H1 (cell line): Measurements from ENCODE around the gene LCA5L. TPM values are rescaled to one million over a fixed set of nuclear protein-coding genes. Genes with fewer than 3 reads are reported as not detected.
"Not testable (repeated sequence)": the region's sequence is repeated elsewhere in the genome, so short reads cannot be mapped to it uniquely, and the experiment has no call there.

Source experiments
- CTCF ChIA-PET: fragments of 300-600 bp; sonication (Branson Sonifier 250); formaldehyde crosslinking; loops from one replicate; lab custom pipeline; 2021; ENCODE audit not compliant: partially characterized antibody; lab: Charles Lee
- POLR2A ChIA-PET: fragments of 300-600 bp; sonication (Branson Sonifier 250); formaldehyde crosslinking; loops from one replicate; lab custom pipeline; 2021; ENCODE audit warnings: inconsistent platforms; ENCODE audit not compliant: partially characterized antibody; lab: Charles Lee
- DNase-seq, 2 experiments: peaks; one replicate each; pipeline versions ENCODE4 v3.0.0 to v3.0.0-alpha.2; 2010 to 2022; ENCODE audit warnings: low spot score in 2 of 2, low read depth in 1 of 2, mixed read lengths in 1 of 2
- FAIRE-seq: peaks from 2 replicates; lab custom pipeline; 2011; peaks lifted over from hg19 to GRCh38; lab: Jason Lieb, UNC
- H2AFZ ChIP-seq: 2 replicates; pipeline ENCODE4 v1.8.1; 2012; ENCODE audit warnings: low read length, inconsistent platforms
- H2AK5ac ChIP-seq: 2 replicates; pipeline ENCODE4 v1.6.1; 2013; ENCODE audit warnings: low read depth, low read length
- H2BK120ac ChIP-seq: replicated peaks from 2 replicates; pipeline ENCODE3; 2013; ENCODE audit warnings: low read depth, low read length, inconsistent platforms
- H2BK12ac ChIP-seq: 2 replicates; pipeline ENCODE4 v1.6.1; 2013; ENCODE audit warnings: low read depth, low read length
- H2BK15ac ChIP-seq: 2 replicates; pipeline ENCODE4 v1.6.1; 2013; ENCODE audit warnings: low read length
- H2BK20ac ChIP-seq: 2 replicates; pipeline ENCODE4 v1.6.1; 2013; ENCODE audit warnings: low read length
- H2BK5ac ChIP-seq: 2 replicates; pipeline ENCODE4 v1.6.1; 2013; ENCODE audit warnings: low read depth, low read length
- H3K14ac ChIP-seq: 2 replicates; pipeline ENCODE4 v1.6.1; 2013; ENCODE audit warnings: inconsistent platforms; ENCODE audit not compliant: insufficient read length
- H3K18ac ChIP-seq: 2 replicates; pipeline ENCODE4 v1.6.1; 2013; ENCODE audit warnings: low read length; ENCODE audit errors: extremely low read depth
- H3K23ac ChIP-seq: 2 replicates; pipeline ENCODE4 v1.6.1; 2013; ENCODE audit warnings: inconsistent platforms; ENCODE audit not compliant: insufficient read length
- H3K23me2 ChIP-seq: 2 replicates; pipeline ENCODE4 v1.6.1; 2013; ENCODE audit warnings: low read depth, low read length
- H3K27ac ChIP-seq: 2 replicates; pipeline ENCODE4 v1.6.1; 2011; ENCODE audit warnings: low read depth, low read length, inconsistent platforms
- H3K27me3 ChIP-seq, 4 experiments: replicated peaks in 1 of 4; 1 replicate in 1 of 4; 2 replicates in 3 of 4; pipeline versions ENCODE4 v1.6.1 to v1.8.1; 2011 to 2013; ENCODE audit warnings: low read length in 3 of 4, mild to moderate bottlenecking in 3 of 4, inconsistent platforms in 2 of 4, mixed read lengths in 2 of 4, moderate library complexity in 1 of 4; ENCODE audit not compliant: control insufficient read depth in 3 of 4, insufficient read depth in 3 of 4; ENCODE audit errors: extremely low read depth in 1 of 4
- H3K36me3 ChIP-seq, 4 experiments: 2 replicates each; pipeline versions ENCODE4 v1.6.1 to v1.8.1; 2011 to 2013; ENCODE audit warnings: mild to moderate bottlenecking in 4 of 4, low read length in 3 of 4, moderate library complexity in 2 of 4, control low read depth in 1 of 4, inconsistent platforms in 1 of 4; ENCODE audit not compliant: insufficient read depth in 4 of 4, control insufficient read depth in 2 of 4
- H3K4ac ChIP-seq: replicated peaks from 2 replicates; pipeline ENCODE3; 2013; ENCODE audit warnings: low read length, low read depth, mixed read lengths, inconsistent platforms; ENCODE audit not compliant: insufficient read length
- H3K4me1 ChIP-seq, 4 experiments: replicated peaks in 1 of 4; 1 replicate in 1 of 4; 2 replicates in 3 of 4; pipeline versions ENCODE4 v1.6.1 to v1.8.1; 2011 to 2013; ENCODE audit warnings: low read length in 3 of 4, inconsistent platforms in 2 of 4, mixed read lengths in 1 of 4; ENCODE audit not compliant: insufficient read depth in 4 of 4, control insufficient read depth in 3 of 4
- H3K4me2 ChIP-seq, 2 experiments: 2 replicates each; pipeline versions ENCODE4 v1.6.1 to v1.8.1; 2011 to 2013; ENCODE audit warnings: low read depth in 2 of 2, low read length in 2 of 2, control low read depth in 1 of 2, inconsistent platforms in 1 of 2, mild to moderate bottlenecking in 1 of 2; ENCODE audit not compliant: insufficient read depth in 1 of 2
- H3K4me3 ChIP-seq, 4 experiments: fragments of 200-600, 300-600 bp in 1 of 4; sonication (generic), shearing (Covaris generic), sonication (Bioruptor Twin) in 1 of 4; 2 replicates each; pipeline versions ENCODE4 v1.5.1 to v1.8.1; 2011 to 2016; ENCODE audit warnings: low read length in 4 of 4, low read depth in 3 of 4, control low read depth in 2 of 4, inconsistent platforms in 2 of 4, mild to moderate bottlenecking in 2 of 4, mixed read lengths in 1 of 4, moderate library complexity in 1 of 4; ENCODE audit not compliant: insufficient read depth in 2 of 4; ENCODE audit errors: extremely low read depth in 1 of 4
- H3K56ac ChIP-seq: replicated peaks from 2 replicates; pipeline ENCODE3; 2013; ENCODE audit warnings: low read depth, mild to moderate bottlenecking, mixed read lengths, low read length, inconsistent platforms; ENCODE audit not compliant: insufficient read length
- H3K79me1 ChIP-seq: 2 replicates; pipeline ENCODE4 v1.6.1; 2013; ENCODE audit warnings: low read depth, low read length, control low read depth
- H3K79me2 ChIP-seq, 2 experiments: 2 replicates each; pipeline versions ENCODE4 v1.6.1 to v1.8.1; 2012 to 2013; ENCODE audit warnings: low read length in 2 of 2, mild to moderate bottlenecking in 2 of 2, inconsistent platforms in 1 of 2; ENCODE audit not compliant: insufficient read depth in 2 of 2, control insufficient read depth in 1 of 2
- H3K9ac ChIP-seq, 4 experiments: replicated peaks in 1 of 4; 1 replicate in 1 of 4; 2 replicates in 3 of 4; pipeline versions ENCODE4 v1.6.1 to v1.8.1; 2011 to 2013; ENCODE audit warnings: low read depth in 3 of 4, low read length in 3 of 4, control low read depth in 2 of 4, mild to moderate bottlenecking in 2 of 4, moderate library complexity in 2 of 4, inconsistent platforms in 1 of 4; ENCODE audit errors: extremely low read depth in 1 of 4
- H3K9me3 ChIP-seq, 2 experiments: 2 replicates each; pipeline versions ENCODE4 v1.6.1 to v1.8.1; 2012 to 2013; ENCODE audit warnings: mild to moderate bottlenecking in 2 of 2, moderate library complexity in 2 of 2, control low read depth in 1 of 2, inconsistent platforms in 1 of 2, low read depth in 1 of 2, low read length in 1 of 2, mixed read lengths in 1 of 2; ENCODE audit not compliant: insufficient read depth in 2 of 2
- H4K20me1 ChIP-seq, 2 experiments: replicated peaks in 1 of 2; 2 replicates each; pipeline versions ENCODE3 to v1.8.1; 2011 to 2013; ENCODE audit warnings: inconsistent platforms in 2 of 2, low read length in 2 of 2, mild to moderate bottlenecking in 1 of 2; ENCODE audit not compliant: insufficient read depth in 2 of 2, control insufficient read depth in 1 of 2
- H4K5ac ChIP-seq: 2 replicates; pipeline ENCODE4 v1.6.1; 2013; ENCODE audit warnings: low read length, low read depth, mixed read lengths, inconsistent platforms; ENCODE audit not compliant: insufficient read length
- H4K8ac ChIP-seq: 2 replicates; pipeline ENCODE4 v1.8.0; 2013; ENCODE audit warnings: mild to moderate bottlenecking, moderate library complexity, low read length, inconsistent platforms; ENCODE audit not compliant: insufficient read depth; ENCODE audit errors: extremely low read depth
- H4K91ac ChIP-seq: replicated peaks from 2 replicates; pipeline ENCODE3; 2013; ENCODE audit warnings: low read length, mixed read lengths, inconsistent platforms; ENCODE audit not compliant: insufficient read length
- WGBS, 2 experiments: shearing (Covaris generic) in 1 of 2; methylation state at CpG; one replicate each; pipeline versions ENCODE4 v1.1.6 to v1.1.7; 2013 to 2015; ENCODE audit warnings: low lambda C conversion rate in 2 of 2, mixed read lengths in 2 of 2, inconsistent platforms in 1 of 2, low coverage in 1 of 2, missing lambda C conversion rate in 1 of 2; ENCODE audit not compliant: insufficient replicate concordance in 2 of 2, insufficient coverage in 1 of 2, insufficient read length in 1 of 2; ENCODE audit errors: extremely low coverage in 1 of 2, missing lambda C conversion rate in 1 of 2; 5-methylcytosine and 5-hydroxymethylcytosine counted together
- polyA plus RNA-seq, 7 experiments: library from polyadenylated mRNA; depleted of rRNA in 3 of 7; stranded (reverse) in 5 of 7; unstranded in 2 of 7; fragments of >200 nt in 5 of 7; fragments of 200-250 nt in 2 of 7; gene quantifications; 1 replicate in 5 of 7; 2 replicates in 1 of 7; 4 replicates in 1 of 7; pipeline versions ENCODE4 v1.2.1 to v1.2.3, GENCODE V29; 2011 to 2013; ENCODE audit warnings: missing spikeins in 2 of 7, mixed read lengths in 2 of 7
- total RNA-seq: library from RNA; stranded (reverse); fragmentation: NEBNext Ultra II Directional; extraction: Animal tissue kit (Norgen Biotek cat#: 25700); gene quantifications from 2 replicates; pipeline ENCODE4 v1.2.1, GENCODE V29; 2021

Gene LCA5L
- total and polyA plus RNA-seq, 2 of the 8 experiments (the other 6 are each of a cell fraction or from before 2014, with no cell fraction given): 0.11 to 0.84 TPM

GRCh38 chr21:39382096-39382495, 63.5 kb downstream of the LCA5L start:
- H3K4me1 ChIP-seq, H2BK5ac ChIP-seq, H3K4me3 ChIP-seq, H4K8ac ChIP-seq, H3K9ac ChIP-seq, H4K5ac ChIP-seq, H2AFZ ChIP-seq, H3K27me3 ChIP-seq, H3K79me2 ChIP-seq, H2BK120ac ChIP-seq, FAIRE-seq, H3K14ac ChIP-seq, H4K20me1 ChIP-seq, H2BK15ac ChIP-seq, H3K4ac ChIP-seq, H3K79me1 ChIP-seq, H3K36me3 ChIP-seq, H2AK5ac ChIP-seq, H3K27ac ChIP-seq, H3K23ac ChIP-seq, H2BK12ac ChIP-seq, H3K18ac ChIP-seq, DNase-seq, H3K9me3 ChIP-seq, H4K91ac ChIP-seq, H3K56ac ChIP-seq, H3K23me2 ChIP-seq, H3K4me2 ChIP-seq, H2BK20ac ChIP-seq: not testable (repeated sequence)
- CTCF ChIA-PET: interaction anchor here (0.6 to 2.0 kb wide), 2 partner anchors 9 to 29 kb away, joined by 4 to 5 read pairs; no protein-coding TSS in a partner anchor
- POLR2A ChIA-PET: interaction anchor here (2.2 kb wide), 1 partner anchor 34 kb away, joined by 12 read pairs; the partner anchor contains the start of gene HMGN1
- 97 to 100% methylated on average over 2 to 7 of the region's 7 CpGs for WGBS, 2 experiments
